ENCODE results near the gene RNF227.
A peak's percentile ranks its signal among the peaks of the same experiment; 100 is the strongest.

The RNF227 gene

DNA sequence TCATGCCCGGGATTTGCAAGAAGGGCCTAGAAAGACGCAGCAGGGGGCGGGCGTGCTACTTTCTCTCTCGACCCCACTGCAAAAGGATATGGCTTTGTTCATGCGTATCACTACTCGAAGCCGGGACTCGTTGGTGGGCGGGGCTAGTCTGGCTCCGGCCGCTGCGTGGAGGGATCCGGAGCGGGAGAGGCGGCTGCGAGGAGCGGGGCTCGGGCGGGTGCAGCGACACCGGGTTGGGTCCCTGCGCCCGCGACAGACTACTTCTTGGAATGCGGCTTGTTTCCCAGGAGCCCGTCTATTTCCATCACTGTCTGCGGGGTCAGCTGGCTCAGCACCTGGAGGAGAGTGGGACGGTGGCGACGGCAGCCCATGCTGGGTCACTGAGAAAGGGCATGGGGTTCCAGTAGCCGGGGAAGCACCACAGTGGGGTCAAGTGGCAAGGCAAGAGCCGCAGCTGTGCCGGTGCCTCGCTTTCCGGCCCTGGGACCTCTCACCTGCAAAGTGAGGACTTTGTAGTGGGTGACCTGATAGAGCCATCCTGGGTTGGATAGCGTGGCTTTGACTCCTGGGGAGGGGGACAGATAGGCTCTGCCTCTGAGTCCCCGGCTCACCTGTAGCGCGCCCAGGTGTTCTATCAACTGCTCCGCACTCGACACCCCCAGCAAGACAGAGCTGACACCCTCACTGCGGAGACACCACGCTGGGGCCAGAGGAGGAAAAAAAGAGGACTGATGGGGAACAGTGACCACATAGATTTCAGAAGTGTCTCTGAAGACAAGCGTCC is 6.9 kb upstream of the RNF227 start:
- no peak overlapping the region for H3K4me3 ChIP-seq (ENCODE audit: low read depth, low read length)
- DNase-seq (ENCODE audit: low read depth), result no peak
- TF ChIP-seq MYC (IDR thresholded peaks at IDR 0.05; ENCODE audit: low read depth, low read length), result no peak
- TF ChIP-seq POLR2A (IDR thresholded peaks at IDR 0.05; ENCODE audit: extremely low read depth, insufficient read length), result no peak
- TF ChIP-seq, protein P1, sequence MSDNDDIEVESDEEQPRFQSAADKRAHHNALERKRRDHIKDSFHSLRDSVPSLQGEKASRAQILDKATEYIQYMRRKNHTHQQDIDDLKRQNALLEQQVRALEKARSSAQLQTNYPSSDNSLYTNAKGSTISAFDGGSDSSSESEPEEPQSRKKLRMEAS (IDR thresholded peaks at IDR 0.05; ENCODE audit: low read depth, low read length), result no peak
- TF ChIP-seq, protein P2, sequence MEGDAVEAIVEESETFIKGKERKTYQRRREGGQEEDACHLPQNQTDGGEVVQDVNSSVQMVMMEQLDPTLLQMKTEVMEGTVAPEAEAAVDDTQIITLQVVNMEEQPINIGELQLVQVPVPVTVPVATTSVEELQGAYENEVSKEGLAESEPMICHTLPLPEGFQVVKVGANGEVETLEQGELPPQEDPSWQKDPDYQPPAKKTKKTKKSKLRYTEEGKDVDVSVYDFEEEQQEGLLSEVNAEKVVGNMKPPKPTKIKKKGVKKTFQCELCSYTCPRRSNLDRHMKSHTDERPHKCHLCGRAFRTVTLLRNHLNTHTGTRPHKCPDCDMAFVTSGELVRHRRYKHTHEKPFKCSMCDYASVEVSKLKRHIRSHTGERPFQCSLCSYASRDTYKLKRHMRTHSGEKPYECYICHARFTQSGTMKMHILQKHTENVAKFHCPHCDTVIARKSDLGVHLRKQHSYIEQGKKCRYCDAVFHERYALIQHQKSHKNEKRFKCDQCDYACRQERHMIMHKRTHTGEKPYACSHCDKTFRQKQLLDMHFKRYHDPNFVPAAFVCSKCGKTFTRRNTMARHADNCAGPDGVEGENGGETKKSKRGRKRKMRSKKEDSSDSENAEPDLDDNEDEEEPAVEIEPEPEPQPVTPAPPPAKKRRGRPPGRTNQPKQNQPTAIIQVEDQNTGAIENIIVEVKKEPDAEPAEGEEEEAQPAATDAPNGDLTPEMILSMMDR (IDR thresholded peaks at IDR 0.05; ENCODE audit: low read depth, low read length), result no peak

DNA sequence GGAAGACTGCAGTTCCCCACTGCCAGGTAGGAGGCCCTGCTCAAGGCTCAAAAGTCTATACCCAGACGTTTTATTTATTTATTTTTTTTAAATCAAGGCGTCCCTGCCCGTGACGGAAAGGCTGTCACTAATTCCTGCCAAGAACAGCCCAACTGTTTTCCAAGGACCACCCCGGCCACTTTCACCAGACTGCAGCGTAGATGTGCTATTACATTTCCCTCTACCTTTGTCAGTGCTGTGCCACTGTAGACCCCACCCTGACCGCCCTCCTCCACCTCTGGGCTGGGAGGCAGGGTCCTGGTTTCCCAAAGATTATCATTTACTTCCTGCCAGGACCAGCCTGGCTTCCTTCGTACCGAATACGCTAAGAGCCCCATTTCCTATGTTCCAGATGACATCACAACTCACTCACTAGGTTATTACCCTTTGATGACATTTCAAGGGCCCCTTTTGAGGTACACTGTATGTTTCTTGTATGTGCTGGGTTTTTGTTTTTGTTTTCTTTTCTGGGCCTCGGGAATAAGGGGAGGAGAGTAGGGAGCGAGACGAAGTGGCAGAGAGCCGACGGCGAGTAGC is 6.3 kb upstream of the RNF227 start:
- TF ChIP-seq, protein P1 (IDR thresholded peaks at IDR 0.05; ENCODE audit: low read depth, low read length), result no peak
- TF ChIP-seq POLR2A (IDR thresholded peaks at IDR 0.05; ENCODE audit: extremely low read depth, insufficient read length), result no peak
- TF ChIP-seq MYC (IDR thresholded peaks at IDR 0.05; ENCODE audit: low read depth, low read length), result no peak
- TF ChIP-seq, protein P2 (IDR thresholded peaks at IDR 0.05; ENCODE audit: low read depth, low read length), result no peak
- no peak for DNase-seq (ENCODE audit: low read depth)
- no peak overlapping the region for H3K4me3 ChIP-seq (ENCODE audit: low read depth, low read length)

DNA sequence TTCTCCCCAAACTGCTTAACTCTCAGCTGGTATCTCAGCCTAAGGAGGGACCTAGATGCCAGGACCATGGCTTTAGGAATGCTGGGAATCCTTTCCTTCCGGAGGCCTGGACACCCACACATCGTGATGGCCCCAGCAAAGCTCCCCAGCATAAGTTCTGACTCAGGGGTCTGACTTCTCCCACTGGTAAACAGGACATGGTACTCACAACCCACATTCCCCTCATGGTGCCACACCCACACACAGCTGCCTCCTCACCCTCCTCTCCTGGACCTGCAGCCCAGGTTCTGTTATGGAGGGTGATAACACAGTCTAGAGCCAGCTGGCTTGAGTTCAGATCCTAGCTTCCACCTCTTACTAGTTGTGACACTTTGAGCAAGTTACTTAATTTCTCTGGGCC is 719 bp upstream of the RNF227 start:
- H3K4me3 ChIP-seq (ENCODE audit: low read depth, low read length), result peak overlapping the region; percentile 32
- DNase-seq (ENCODE audit: low read depth), result peak; percentile 23
- TF ChIP-seq POLR2A (IDR thresholded peaks at IDR 0.05; ENCODE audit: extremely low read depth, insufficient read length), result no peak
- TF ChIP-seq, protein P1 (IDR thresholded peaks at IDR 0.05; ENCODE audit: low read depth, low read length), result no peak
- TF ChIP-seq MYC (IDR thresholded peaks at IDR 0.05; ENCODE audit: low read depth, low read length), result no peak
- TF ChIP-seq, protein P2 (IDR thresholded peaks at IDR 0.05; ENCODE audit: low read depth, low read length), result no peak

DNA sequence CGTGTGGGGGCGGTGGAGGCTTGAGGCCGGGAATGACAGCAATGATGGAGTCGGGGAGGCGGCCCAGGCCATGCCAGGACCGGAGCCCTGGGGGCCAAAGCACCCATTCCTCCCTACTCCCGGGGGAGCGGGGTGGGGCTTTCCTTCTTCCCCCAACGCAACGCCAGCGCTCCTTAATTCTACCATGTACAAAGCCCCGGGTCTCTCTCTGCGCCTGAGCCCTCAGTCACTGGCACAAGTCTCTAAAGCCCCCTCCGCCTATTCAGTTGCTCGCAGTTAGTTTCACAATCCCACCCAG is 245 bp upstream of the RNF227 start:
- peak overlapping the region; percentile 32 for H3K4me3 ChIP-seq (ENCODE audit: low read depth, low read length)
- no peak for TF ChIP-seq MYC (IDR thresholded peaks at IDR 0.05; ENCODE audit: low read depth, low read length)
- TF ChIP-seq, protein P1 (IDR thresholded peaks at IDR 0.05; ENCODE audit: low read depth, low read length), result no peak

DNA sequence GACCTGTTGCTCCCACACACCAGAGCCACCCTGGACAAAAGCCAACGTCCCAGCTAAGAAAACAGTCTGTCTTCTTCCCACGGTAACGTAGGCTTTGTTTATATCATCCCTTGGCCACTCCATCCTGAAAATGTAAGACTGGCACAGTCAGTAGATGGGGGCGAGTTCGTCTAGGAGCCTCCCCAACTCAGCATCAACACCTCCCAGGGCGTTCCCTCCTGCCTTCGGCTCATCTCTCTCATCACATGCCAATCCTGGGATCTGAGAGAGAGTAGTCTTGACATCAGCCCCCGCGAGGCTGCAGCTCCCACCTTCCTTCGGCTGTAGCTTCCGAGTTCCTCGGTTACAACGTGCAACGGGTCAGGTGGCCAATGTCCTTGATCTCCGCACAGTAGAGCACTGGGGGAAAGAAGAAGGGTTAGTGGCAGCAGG is 894 bp downstream of the RNF227 start:
- DNase-seq (ENCODE audit: low read depth), result no peak
- TF ChIP-seq, protein P2 (IDR thresholded peaks at IDR 0.05; ENCODE audit: low read depth, low read length), result no peak
- TF ChIP-seq POLR2A (IDR thresholded peaks at IDR 0.05; ENCODE audit: extremely low read depth, insufficient read length), result no peak
- TF ChIP-seq, protein P1 (IDR thresholded peaks at IDR 0.05; ENCODE audit: low read depth, low read length), result no peak
- TF ChIP-seq MYC (IDR thresholded peaks at IDR 0.05; ENCODE audit: low read depth, low read length), result no peak
- H3K4me3 ChIP-seq (ENCODE audit: low read depth, low read length), result peak overlapping the region; percentile 74

More for the DNA sequence above, 245 bp upstream of the RNF227 start:
- DNase-seq (ENCODE audit: low read depth), result no peak

DNA sequence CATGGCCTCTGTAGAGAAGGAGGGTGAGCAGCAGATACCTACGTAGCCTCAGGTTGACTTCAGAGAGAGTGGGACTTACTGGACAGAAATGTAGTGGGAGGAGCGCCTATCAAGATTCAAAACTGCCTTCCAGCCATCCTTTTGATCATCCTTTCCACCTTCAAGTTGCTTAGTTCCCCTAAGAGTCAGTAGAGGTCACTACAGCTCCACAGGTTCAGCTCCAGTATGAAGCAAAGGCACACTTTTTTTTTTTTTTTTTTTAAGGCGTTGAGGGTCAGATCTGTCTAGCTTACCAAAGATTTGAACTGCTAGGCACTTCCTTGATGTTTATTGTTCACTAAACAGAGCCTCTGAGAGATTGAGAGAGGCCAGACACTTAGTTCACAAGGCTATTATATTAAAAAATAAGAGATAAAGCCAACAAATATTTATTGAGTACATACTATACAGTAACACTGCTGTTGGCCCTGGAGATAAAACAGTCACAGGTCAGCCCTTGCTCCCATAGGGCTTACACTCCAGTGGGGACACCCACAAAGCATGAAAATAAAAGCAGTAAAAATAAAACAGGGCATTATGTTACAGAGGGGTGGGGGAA is 3.1 kb downstream of the RNF227 start:
- H3K4me3 ChIP-seq (ENCODE audit: low read depth, low read length), result no peak overlapping the region
- no peak for TF ChIP-seq POLR2A (IDR thresholded peaks at IDR 0.05; ENCODE audit: extremely low read depth, insufficient read length)
- TF ChIP-seq, protein P2 (IDR thresholded peaks at IDR 0.05; ENCODE audit: low read depth, low read length), result peak; percentile 61
- peak; percentile 85 for DNase-seq (ENCODE audit: low read depth)

All from NB4 (cell line).